ENCODE measurements around the gene ZNF708. TPM values are rescaled to one million over a fixed set of nuclear protein-coding genes. Genes with fewer than 3 reads are reported as not detected.
"Not testable (repeated sequence)": the region's sequence is repeated elsewhere in the genome, so short reads cannot be mapped to it uniquely, and the experiment has no call there.

ZNF708 gene
- total RNA-seq, 1 donor from 2014 or later = 4.5 TPM

DNA sequence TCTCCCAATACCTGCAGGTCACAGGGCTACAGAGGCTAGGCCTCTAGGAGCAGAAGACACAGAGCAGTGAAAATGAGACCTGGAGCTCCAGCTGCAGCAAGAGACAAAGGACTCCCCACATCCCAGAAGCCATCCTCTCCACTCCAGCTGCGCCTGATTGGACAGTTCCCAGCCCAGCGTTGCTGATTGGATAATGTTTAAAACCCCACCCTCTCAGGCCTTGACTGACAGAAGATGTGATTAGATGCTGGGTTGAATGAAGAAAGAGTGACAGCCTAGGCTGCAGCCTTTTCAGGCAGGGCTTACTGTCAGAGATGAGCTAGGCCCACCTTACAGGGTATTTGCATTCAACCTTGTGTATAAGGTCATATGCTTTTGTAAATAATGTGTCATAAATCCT, 59.4 kb downstream of the ZNF708 start:
- no peak overlapping the region for H3K4me3 ChIP-seq
- H3K27me3 ChIP-seq (ENCODE audit: low read depth) = no peaks in the 10 kb centered on the region
- H3K36me3 ChIP-seq = no peaks in the 10 kb centered on the region
- no peak overlapping the region for H3K27ac ChIP-seq (replicated peaks)
- H3K4me1 ChIP-seq = no peaks in the 10 kb centered on the region
- TF ChIP-seq, protein P1, sequence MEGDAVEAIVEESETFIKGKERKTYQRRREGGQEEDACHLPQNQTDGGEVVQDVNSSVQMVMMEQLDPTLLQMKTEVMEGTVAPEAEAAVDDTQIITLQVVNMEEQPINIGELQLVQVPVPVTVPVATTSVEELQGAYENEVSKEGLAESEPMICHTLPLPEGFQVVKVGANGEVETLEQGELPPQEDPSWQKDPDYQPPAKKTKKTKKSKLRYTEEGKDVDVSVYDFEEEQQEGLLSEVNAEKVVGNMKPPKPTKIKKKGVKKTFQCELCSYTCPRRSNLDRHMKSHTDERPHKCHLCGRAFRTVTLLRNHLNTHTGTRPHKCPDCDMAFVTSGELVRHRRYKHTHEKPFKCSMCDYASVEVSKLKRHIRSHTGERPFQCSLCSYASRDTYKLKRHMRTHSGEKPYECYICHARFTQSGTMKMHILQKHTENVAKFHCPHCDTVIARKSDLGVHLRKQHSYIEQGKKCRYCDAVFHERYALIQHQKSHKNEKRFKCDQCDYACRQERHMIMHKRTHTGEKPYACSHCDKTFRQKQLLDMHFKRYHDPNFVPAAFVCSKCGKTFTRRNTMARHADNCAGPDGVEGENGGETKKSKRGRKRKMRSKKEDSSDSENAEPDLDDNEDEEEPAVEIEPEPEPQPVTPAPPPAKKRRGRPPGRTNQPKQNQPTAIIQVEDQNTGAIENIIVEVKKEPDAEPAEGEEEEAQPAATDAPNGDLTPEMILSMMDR (IDR thresholded peaks at IDR 0.05; ENCODE audit: borderline replicate concordance) = no peak
- H3K9me3 ChIP-seq (replicated peaks) = peaks cover 42% of the 10 kb centered on the region
- DNase-seq = no peak
- intact Hi-C loops (cut with micrococcal nuclease) = no loop called here

DNA sequence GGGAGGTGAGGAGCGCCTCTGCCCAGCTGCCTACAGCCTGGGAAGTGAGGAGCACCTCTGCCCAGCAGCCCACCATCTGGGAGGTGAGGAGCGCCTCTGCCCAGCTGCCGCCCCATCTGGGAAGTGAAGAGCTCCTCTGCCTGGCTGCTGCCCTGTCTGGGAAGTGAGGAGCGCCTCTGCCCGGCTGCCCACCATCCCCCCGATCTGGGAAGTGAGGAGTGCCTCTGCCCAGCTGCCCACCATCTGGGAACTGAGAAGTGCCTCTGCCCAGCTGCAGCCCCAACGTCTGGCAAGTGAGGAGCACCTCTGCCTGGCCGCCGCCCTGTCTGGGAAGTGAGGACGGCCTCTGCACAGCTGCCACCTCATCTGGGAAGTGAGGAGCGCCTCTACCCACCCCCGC, 64.3 kb downstream of the ZNF708 start:
- no peak overlapping the region for H3K4me3 ChIP-seq
- intact Hi-C loops (cut with micrococcal nuclease) = no loop called here
- no peaks in the 10 kb centered on the region for H3K27me3 ChIP-seq (ENCODE audit: low read depth)
- H3K36me3 ChIP-seq = no peaks in the 10 kb centered on the region
- TF ChIP-seq, protein P1 (IDR thresholded peaks at IDR 0.05; ENCODE audit: borderline replicate concordance) = no peak
- no peak for DNase-seq
- H3K4me1 ChIP-seq = no peaks in the 10 kb centered on the region
- peaks cover 11% of the 10 kb centered on the region for H3K9me3 ChIP-seq (replicated peaks)
- no peak overlapping the region for H3K27ac ChIP-seq (replicated peaks)

DNA sequence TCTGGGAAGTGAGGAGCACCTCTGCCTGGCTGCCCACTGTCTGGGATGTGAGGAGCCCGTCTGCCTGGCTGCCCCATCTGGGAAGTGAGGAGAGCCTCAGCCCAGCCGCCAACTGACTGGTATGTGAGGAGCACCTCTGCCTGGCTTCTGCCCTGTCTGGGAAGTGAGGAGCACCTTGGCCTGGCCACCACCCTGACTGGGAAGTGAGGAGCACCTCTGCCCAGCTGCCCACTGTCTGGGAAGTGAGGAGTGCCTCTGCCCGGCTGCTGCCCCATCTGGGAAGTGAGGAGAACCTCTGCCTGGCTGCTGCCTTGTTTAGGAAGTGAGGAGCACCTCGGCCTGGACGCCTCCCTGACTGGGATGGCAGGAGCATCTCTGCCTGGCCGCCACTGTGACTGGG, 64.8 kb downstream of the ZNF708 start:
- peaks cover 9% of the 10 kb centered on the region for H3K9me3 ChIP-seq (replicated peaks)
- no peak overlapping the region for H3K4me3 ChIP-seq
- TF ChIP-seq, protein P1 (IDR thresholded peaks at IDR 0.05; ENCODE audit: borderline replicate concordance) = no peak
- H3K27me3 ChIP-seq (ENCODE audit: low read depth) = no peaks in the 10 kb centered on the region
- H3K36me3 ChIP-seq = no peaks in the 10 kb centered on the region
- no peak for DNase-seq
- H3K4me1 ChIP-seq = no peaks in the 10 kb centered on the region
- intact Hi-C loops (cut with micrococcal nuclease) = no loop called here
- H3K27ac ChIP-seq (replicated peaks) = no peak overlapping the region

DNA sequence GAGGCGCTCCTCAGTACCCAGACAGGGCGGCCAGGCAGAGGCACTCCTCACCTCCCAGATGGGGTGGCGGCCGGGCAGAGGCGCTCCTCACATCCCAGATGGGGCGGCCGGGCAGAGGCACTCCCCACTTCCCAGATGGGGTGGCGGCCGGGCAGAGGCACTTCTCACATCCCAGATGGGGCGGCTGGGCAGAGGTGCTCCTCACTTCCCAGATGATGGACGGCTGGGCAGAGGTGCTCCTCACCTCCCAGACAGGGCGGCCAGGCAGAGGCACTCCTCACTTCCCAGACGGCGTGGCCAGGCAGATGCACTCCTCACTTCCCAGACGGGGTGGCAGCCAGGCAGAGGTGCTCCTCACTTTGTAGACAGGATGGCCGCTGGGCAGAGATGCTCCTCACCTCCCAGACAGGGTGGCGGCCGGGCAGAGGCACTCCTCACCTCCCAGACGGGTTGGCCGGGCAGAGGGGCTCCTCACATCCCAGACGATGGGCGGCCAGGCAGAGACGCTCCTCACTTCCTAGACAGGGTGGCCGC, 68.3 kb downstream of the ZNF708 start:
- intact Hi-C loops (cut with micrococcal nuclease); H3K27ac ChIP-seq (replicated peaks): not testable (repeated sequence)

DNA sequence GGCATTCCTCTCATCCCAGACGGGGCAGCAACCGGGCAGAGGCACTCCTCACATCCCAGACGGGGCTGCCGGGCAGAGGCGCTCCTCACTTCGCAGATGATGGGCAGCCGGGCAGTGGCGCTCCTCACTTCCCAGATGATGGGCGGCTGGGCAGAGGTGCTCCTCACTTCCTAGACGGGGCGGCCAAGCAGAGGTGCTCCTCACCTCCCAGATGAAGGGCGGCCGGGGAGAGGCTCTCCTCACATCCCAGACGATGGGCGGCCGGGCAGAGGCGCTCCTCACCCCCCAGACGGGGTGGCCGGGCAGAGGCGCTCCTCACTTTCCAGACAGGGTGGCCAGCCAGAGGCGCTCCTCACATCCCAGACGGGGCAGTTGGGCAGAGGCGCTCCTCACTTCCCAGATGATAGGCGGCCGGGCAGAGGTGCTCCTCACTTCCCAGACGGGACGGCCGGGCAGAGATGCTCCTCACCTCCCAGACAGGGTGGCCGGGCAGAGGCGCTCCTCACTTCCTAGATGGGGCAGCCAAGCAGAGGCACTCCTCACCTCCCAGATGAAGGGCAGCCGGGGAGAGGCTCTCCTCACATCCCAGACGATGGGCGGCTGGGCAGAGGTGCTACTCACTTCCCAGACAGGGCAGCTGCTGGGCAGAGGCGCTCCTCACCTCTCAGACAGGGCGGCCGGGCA, 68.9 kb downstream of the ZNF708 start:
- no peaks in the 10 kb centered on the region for H3K27me3 ChIP-seq (ENCODE audit: low read depth)
- H3K36me3 ChIP-seq = no peaks in the 10 kb centered on the region
- peaks cover 9% of the 10 kb centered on the region for H3K9me3 ChIP-seq (replicated peaks)
- no peaks in the 10 kb centered on the region for H3K4me1 ChIP-seq
- no peak for DNase-seq
- no peak overlapping the region for H3K4me3 ChIP-seq
- H3K27ac ChIP-seq (replicated peaks) = no peak overlapping the region
- intact Hi-C loops (cut with micrococcal nuclease) = no loop called here
- TF ChIP-seq, protein P1 (IDR thresholded peaks at IDR 0.05; ENCODE audit: borderline replicate concordance) = no peak

More for the DNA sequence above, 68.3 kb downstream of the ZNF708 start:
- DNase-seq; H3K4me3 ChIP-seq; H3K9me3 ChIP-seq (replicated peaks); H3K27me3 ChIP-seq (ENCODE audit: low read depth); H3K36me3 ChIP-seq; H3K4me1 ChIP-seq: not testable (repeated sequence)

DNA sequence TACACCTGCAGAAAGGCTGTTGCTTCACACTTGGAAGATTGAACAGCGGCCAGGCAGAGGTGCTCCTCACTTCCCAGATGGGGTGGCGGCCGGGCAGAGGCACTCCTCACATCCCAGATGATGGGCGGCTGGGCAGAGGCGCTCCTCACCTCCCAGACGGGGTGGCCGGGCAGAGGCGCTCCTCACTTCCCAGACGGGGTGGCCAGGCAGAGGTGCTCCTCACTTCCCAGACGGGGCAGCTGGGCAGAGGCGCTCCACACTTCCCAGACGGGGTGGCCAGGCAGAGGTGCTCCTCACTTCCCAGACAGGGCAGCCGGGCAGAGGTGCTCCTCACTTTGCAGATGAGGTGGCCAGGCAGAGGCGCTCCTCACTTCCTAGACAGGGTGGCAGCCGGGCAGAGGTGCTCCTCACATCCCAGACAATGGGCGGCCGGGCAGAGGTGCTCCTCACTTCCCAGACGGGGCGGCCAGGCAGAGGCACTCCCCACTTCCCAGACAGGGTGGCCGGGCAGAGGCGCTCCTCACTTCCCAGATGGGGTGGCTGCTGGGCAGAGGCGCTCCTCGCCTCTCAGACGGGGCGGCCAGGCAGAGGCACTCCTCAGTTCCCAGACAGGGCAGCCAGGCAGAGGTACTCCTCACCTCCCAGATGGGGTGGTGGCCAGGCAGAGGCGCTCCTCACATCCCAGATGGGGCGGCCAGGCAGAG, 69.6 kb downstream of the ZNF708 start:
- intact Hi-C loops (cut with micrococcal nuclease); H3K27ac ChIP-seq (replicated peaks); H3K36me3 ChIP-seq; H3K4me1 ChIP-seq; DNase-seq; H3K27me3 ChIP-seq (ENCODE audit: low read depth); H3K4me3 ChIP-seq; H3K9me3 ChIP-seq (replicated peaks): not testable (repeated sequence)

Measured in left ventricle myocardium inferior (tissue), 1 donor.